Measurements from ENCODE around the gene CLDN9.

CLDN9 gene, protein sequence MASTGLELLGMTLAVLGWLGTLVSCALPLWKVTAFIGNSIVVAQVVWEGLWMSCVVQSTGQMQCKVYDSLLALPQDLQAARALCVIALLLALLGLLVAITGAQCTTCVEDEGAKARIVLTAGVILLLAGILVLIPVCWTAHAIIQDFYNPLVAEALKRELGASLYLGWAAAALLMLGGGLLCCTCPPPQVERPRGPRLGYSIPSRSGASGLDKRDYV

DNA sequence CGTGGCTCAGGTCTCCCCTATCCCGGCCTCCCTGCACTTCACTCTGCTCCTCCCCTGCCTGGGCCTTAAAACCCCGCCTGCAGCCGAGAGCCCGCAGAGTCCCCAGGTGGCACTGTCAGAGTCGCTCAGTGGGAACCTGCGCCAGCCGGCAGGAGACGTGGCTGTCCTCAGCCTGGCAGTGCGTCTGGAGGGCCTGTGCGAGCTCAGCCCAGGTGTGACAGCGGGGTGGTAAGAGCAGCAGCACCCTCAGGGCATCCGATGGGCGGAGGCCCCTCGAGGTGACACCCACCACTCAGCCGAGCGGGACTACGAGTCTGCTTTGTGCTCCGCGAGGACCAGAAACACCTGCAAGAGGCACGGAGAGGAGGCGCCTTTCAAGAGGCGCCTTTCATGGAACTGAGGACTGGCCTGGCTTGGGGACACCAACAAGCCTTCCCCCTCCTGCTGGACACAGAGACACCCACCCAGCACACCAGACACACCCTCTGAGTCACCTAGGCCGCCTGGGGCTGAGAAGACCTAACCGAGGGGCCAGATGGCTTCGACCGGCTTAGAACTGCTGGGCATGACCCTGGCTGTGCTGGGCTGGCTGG is at the start of gene CLDN9:
TSS of gene CLDN9 (plus strand) at position 96 of the 593 bp plus-strand sequence. CDS start at position 536, 440 bp downstream.
- peak; percentile 59 for DNase-seq (ENCODE audit: low read depth)

DNA sequence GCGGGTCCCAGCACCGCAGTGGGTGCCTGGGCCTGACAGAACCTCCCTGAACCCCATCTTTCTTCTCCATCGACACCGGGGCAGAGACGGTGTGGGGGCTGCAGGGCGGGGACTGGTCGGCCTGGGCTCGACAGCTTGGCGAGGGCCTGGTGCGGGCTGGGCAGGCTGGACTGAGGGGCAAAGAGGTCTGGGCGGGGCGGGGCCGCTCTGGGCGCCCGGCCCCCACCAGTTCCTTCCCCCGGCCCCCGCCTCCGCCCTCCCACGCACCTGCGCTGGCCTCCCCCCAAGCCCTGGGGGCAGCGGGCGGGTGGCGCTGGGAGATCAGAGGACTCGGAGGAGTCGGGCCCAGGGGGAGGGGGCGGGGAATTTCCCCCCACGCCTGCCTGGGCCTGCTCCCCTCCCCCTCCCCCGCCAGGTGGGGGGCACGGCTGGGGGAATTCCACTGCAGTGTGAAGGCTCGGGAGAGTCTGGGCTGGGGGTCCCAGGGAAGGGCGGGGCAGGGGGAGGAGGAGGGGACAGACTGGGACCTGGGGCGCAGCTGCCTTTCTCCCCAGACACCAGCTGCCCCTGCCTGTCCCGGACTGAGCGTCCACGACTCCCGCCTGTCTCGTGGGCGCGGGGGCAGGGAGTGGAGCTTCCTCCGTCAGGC is 49.5 kb upstream of the CLDN9 start:
- DNase-seq (ENCODE audit: low read depth) = no peak

DNA sequence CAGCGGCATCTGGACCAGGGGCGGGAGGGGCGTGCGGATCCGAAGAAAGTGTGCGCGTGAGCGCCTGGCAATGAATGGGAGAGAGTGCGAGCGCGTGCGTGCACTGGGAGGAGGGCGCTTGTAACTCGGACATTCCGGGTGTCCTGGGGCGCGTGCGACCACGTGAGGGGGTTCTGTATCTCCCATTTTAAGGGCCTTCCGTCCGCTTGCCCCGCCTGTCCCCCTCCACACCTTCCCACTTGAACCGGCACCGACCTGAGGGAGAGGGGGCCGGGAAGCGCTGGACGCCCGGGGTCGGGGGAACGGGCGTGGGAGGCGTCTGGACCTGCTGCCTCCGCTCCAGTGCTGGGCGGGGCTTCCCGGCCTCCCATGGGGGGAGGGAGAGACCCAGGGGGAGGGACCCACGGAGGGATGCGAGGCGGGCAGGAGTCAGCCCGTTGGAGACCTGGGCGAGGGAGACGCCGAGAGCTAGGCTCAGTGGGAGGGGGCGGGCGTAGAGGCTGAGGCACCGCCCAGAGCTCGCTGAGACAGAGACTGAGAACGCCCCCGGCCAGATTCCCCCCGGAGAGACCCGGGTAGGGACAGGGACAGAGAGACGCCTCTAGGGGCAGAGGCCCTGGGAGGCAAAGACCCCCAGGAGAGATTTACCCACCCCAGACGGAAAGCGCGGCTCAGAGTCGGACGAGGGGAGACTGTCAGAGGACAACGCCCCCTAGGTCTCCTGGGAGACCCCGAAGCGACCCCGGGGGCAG is 48.8 kb upstream of the CLDN9 start, which contains the start of gene KREMEN2:
TSS of gene KREMEN2 (plus strand) at position 553 of the 752 bp plus-strand sequence. CDS start 246 bp downstream, outside the sequence.
- DNase-seq (ENCODE audit: low read depth) = peak; percentile 56

DNA sequence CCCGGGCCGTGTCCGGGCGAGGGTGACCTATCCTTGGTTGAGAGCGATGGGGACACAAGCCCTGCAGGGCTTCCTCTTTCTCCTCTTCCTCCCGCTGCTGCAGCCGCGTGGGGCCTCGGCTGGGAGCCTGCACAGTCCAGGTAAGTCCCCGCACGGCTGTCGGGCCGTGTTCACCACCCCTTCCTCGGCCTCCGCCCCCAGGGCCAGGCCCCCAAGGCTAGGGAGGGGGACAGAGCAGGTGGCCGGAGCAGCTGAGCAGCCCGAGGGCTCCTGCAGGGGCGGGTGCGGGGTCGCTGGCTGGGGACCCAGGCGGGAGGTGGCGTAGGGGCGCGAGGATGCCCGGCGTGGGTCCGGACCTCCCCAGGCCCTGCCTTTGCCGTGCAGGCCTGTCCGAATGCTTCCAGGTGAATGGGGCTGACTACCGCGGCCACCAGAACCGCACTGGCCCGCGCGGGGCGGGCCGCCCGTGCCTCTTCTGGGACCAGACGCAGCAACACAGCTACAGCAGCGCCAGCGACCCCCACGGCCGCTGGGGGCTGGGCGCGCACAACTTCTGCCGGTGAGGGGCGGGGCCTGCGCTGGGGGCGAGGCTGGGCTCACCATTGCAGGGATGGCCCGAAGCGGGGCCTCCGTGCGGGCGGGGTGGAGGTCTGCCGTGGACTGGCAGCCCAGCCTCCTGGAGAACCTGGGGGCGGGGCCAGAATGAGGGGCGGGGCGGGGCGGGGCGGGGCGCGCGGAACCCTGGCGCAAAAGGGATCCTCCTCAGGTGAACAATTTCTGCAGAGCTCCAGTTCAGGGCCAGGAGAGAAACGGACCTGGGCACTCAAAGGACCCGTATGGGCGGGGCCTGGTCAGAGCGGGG is 48.0 kb upstream of the CLDN9 start:
- peak; percentile 48 for DNase-seq (ENCODE audit: low read depth)

DNA sequence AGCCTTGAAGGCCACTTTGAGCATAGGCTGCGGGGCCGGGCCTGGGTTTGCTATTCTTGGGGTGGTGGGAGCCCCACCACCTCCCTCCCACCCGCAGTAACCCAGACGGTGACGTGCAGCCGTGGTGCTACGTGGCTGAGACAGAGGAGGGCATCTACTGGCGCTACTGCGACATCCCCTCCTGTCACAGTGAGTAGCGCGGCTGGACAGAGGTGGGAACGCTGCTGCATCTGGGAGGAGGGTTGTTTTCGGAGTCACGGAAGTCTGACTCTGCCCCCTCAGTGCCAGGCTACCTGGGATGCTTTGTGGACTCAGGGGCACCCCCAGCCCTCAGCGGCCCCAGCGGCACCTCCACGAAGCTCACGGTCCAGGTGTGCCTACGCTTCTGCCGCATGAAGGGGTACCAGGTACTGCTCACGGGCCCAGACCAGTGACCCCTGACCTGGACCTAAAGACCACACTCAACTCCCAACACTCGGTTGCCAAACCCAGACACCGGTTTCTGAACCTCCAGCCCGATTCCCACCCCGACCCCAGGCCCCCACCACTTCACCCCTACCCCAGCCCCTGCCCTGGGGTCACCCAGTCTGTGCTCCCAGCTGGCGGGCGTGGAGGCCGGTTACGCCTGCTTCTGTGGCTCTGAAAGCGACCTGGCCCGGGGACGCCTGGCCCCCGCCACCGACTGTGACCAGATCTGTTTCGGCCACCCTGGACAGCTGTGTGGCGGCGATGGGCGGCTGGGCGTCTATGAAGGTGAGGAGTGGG is 46.5 kb upstream of the CLDN9 start:
- no peak for DNase-seq (ENCODE audit: low read depth)

DNA sequence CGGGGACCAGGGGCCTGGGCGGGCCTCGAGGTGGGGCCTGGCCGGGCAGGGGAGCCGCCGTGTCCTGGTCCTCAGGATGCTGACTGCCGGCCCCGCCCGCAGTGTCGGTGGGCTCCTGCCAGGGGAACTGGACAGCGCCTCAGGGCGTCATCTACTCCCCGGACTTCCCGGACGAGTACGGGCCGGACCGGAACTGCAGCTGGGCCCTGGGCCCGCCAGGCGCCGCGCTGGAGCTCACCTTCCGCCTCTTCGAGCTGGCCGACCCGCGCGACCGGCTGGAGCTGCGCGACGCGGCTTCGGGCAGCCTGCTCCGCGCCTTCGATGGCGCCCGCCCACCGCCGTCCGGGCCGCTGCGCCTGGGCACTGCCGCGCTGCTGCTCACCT is 45.9 kb upstream of the CLDN9 start:
- no peak for DNase-seq (ENCODE audit: low read depth)

DNA sequence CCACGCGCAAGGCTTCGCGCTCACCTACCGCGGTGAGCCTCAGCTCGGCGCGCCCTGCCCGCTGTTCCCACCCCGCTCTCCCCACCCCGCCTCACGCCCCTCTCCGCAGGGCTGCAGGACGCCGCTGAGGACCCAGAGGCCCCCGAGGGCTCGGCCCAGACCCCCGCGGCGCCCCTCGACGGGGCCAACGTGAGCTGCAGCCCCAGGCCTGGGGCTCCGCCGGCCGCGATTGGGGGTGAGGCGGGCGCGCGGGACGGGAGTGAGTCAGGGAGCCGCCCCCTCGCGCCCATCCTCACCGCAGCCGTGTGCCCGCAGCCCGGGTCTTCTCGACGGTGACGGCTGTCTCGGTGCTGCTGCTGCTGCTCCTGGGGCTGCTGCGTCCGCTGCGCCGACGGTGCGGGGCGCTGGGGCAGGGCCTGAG is 45.5 kb upstream of the CLDN9 start:
- no peak for DNase-seq (ENCODE audit: low read depth)

DNA sequence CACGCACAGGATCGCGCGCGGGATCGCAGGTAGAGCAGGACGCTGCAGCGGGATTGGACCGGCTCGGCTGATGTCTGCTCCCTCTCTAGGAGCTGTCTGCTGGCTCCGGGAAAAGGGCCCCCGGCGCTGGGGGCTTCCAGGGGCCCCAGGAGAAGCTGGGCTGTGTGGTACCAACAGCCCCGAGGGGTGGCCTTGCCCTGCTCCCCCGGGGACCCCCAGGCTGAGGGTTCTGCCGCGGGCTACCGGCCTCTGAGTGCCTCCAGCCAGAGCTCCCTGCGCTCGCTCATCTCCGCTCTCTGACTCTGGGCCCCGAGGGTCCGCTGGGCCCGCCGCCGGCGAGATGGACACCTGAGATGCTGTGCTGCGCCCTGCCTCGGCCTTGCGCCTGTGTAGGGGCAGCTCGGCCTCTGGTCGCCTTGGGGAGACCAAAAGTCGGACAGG is 45.0 kb upstream of the CLDN9 start:
- DNase-seq (ENCODE audit: low read depth) = no peak

DNA sequence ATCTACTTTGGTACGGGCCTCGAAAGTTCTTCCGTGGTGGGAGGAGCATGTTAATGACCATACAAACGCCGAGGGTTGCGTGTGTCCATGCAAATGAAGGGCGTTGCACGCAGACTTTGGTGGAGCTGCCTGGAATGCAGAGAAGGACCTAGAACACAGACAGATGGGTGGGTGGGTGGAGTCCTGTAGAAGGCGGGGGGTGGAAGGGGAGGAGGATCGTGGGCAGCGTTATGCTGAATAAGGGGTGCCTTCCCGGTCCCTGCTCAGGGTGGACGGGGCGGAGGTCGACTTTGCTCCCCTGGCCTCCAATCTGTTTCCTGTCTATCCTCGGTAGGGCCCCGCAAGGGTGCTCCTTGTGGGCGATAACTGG is 44.4 kb upstream of the CLDN9 start:
- no peak for DNase-seq (ENCODE audit: low read depth)

DNA sequence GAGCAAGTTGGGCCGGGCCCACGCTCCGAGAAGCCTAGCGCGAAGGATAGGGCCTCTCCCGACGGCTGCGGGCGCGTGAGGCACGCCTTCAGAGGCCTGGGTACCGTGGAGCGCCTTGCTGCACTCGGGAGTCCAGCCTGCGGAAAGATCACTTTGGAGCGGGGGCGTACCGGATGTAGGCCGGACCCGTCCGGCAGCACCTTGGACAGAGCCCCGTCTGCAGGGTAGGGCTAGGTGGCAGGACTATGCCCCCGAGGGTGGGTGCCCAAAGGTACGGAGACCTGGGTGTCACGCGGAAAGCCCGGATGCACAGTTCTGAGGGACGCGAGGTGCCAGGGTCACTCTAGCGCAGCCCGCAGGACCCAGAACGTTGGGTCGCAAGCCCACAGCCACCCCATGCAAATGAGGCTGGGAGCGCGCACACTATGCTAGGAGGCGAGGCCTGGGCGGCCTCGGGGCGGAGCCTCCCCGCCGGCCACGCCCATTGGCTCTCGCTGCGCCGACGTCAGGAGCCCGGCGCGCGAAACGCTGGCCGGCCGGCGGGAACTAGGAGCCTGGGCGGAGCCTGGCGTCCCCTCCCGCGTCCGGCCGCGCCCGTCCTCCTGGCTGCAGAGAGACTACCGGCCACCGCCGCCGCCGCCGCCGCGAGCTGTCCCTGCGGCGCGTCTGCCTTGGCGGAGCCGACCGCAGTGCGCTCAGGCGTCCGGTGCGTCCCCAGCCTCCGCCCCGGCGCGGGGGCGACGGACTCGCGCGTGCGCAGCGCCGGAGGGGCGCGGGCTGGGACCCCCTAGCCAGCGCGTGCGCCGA is 43.8 kb upstream of the CLDN9 start, which contains the start of gene PAQR4:
TSS of gene PAQR4 (plus strand) at position 611 of the 807 bp plus-strand sequence. CDS start 327 bp downstream, outside the sequence.
- DNase-seq (ENCODE audit: low read depth) = peak; percentile 89

DNA sequence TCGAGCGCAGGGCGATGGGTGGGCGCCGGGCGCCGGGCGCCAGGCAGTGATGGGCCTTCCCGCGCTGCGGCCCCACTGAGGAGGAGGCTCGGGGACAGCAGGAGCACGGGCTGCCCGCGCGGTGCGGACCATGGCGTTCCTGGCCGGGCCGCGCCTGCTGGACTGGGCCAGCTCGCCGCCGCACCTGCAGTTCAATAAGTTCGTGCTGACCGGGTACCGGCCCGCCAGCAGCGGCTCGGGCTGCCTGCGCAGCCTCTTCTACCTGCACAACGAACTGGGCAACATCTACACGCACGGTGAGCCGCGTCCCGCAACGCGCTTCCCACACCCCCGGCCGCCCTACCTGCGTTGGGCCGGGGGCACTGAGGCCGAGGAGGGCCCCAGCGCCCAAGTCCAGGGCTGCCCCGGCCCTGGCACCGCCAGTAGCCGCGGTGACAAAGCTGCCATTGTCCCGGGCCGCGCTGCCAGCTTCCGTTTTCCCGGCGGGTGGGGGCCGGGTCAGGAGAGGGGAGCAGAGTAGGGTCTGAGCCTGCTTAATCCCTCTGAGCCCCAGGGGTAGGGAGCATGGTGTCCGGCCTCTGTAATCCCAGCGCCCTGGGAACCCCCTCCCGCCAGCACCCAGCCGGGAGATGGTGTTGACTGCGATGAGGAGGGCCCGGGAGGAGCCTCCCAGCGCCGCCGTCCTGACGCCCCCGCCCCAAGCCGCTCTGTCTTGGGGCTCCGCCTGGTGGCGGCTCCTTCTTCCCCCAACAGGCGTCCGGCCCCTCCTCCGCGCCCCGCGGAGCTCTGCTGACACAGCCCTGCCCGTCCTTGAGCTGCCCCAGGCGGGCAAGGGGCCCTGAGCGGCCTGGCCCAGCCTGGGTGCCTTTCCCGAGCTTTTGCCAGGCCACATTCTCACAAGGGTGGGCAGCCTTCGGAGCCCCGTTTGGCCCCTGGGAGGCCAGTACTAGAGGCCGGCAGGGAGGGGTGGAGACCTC is 42.9 kb upstream of the CLDN9 start:
- DNase-seq (ENCODE audit: low read depth) = peak; percentile 79

DNA sequence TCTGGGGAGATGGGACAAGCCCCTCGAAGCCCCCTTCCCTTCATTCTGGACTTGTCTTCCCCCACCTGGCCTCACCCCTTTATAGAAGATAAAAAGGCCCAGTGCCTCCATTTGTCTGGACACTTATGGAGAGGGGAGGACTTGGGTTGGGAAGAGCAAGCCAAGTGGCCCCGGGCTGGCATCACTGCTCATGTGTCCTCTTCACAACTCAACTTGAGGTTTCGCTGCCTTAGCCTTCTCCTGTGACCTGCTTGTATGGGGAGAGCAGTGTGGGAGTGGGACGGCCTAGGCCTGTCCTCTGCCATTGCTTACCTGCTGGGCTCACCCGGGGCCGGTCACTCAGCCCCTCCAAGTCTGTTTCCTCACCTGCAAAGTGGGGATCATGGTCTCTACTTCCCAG is 42.2 kb upstream of the CLDN9 start:
- DNase-seq (ENCODE audit: low read depth) = no peak

DNA sequence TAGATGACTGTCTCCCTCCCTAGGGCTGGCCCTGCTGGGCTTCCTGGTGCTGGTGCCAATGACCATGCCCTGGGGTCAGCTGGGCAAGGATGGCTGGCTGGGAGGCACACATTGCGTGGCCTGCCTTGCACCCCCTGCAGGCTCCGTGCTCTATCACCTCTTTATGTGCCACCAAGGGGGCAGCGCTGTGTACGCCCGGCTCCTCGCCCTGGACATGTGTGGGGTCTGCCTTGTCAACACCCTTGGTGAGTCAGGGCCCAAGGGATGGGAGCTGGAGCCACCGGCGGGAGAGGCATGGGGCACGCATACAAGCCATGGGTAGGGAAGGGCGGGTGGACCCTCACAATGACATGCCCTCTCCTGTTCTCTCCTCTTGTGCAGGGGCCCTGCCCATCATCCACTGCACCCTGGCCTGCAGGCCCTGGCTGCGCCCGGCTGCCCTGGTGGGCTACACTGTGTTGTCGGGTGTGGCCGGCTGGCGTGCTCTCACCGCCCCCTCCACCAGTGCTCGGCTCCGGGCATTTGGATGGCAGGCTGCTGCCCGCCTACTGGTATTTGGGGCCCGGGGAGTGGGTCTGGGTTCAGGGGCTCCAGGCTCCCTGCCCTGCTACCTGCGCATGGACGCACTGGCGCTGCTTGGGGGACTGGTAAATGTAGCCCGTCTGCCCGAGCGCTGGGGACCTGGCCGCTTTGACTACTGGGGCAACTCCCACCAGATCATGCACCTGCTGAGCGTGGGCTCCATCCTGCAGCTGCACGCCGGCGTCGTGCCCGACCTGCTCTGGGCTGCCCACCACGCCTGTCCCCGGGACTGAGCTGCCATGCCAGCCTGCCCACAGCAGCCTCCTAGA is 41.4 kb upstream of the CLDN9 start:
- no peak for DNase-seq (ENCODE audit: low read depth)

DNA sequence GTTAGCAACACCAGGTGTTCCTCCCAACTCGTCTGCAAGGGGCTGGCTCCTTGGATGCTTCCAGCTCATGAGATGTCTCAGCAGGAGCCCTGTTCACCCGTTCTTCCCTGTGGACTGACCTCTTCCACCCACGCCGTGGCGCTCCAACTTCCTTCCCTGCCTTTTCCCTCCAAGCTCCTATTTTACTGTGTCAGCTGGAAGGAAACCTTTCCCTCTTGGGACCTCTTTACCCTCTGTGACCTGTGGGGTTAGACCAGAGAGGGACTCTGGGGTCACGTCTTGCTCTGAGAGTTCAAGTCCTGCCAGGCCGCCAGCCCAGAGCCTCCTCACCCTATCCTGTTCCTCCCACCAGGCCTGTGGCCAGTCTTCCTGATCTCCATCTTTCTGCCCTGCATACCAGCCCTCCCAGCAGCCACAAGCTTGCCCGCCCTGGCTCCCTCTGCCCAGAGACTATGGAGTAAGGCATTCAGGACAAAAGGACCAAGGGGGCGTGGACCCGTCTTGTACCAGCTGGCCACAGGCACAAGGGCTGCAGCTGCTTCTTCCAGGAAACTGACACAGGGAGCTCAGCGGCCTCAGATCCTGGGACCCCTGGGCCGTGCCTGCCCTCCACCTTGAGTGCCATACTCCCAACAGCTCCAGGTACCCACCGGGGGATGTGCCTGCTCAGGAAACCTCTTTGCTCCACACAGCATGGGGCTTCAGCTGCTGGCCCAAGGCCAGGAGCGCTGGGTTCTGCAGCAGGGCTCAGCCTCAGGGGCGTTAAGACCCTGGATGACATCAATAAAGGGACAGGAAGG is 40.5 kb upstream of the CLDN9 start:
- DNase-seq (ENCODE audit: low read depth) = no peak

DNA sequence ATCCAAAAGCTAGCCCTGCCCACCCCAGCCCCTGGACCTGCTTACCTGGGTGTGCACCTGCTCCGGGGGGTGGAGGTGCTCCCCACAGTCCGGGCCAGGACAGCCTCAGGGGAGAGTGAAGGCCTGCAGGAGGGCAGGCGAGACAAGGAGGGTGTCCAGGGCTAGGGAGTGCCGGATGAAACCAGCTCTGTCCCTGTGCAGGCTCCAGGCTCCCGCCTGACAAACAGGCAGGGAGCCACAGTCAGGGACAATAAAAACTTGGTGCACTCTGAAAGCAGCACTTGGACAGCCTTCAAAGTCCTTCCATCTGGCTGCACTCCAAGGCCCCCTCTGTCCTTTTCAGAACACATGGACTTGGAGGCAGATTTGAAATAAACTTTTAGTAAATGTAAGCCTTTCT is 39.6 kb upstream of the CLDN9 start:
- DNase-seq (ENCODE audit: low read depth) = no peak

DNA sequence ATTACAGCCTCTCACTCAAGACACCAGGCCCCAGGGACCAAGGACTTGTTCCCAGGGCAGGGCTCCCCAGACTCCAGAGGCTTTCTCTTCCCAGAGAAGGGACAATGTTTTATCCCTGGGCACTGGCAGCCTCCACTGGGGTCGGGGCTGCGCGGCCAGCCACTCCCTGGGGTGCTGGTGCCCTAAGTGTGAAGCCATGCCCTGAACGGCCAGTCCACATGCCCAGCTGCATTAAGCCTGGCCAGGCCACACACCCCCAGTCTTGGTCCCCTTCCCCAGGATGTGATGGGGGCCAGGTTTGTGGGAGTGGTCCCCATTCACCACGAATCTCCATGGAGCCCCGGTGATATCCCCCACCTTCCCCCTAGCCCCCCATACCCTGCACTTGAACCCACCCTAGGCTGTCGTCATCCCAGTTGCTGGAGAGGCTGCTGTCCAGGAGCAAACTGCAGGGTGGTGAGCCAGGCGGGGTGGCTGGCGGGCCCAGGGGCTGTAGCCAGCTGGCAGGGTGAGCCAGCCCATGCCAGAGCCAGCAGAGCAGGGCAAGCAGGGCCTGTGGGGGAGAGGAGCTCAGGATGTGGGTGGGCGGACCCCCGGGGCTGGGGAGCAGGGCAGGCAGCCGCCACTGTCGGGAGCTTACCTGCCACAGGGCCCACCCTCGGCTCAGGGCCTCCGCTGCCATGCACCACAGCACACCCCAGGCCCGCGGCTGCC is 39.0 kb upstream of the CLDN9 start:
- no peak for DNase-seq (ENCODE audit: low read depth)

All from ELR (cell line).